Forelimb muscle (tissue), 1 donor: ENCODE data around the gene LRP1. TPM values are rescaled to one million over a fixed set of nuclear protein-coding genes. Genes with fewer than 3 reads are reported as not detected.
A peak's percentile ranks its signal among the peaks of the same experiment; 100 is the strongest.

Source experiments
- DNase-seq: peaks from one replicate; pipeline ENCODE4 v3.0.0-alpha.2; 2013; ENCODE audit warnings: low read depth
- polyA plus RNA-seq: library from polyadenylated mRNA; unstranded; fragments of 120-200 nt; gene quantifications from one replicate; pipeline ENCODE4 v1.2.1, GENCODE V29; 2013; ENCODE audit not compliant: insufficient read length

LRP1 gene
- polyA plus RNA-seq, 1 donor: 95.2 TPM

GRCh38 chr12:57222286-57223190, 94.3 kb downstream of the LRP1 start:
- DNase-seq: no peak

- DNase-seq: no peak
These were observed 95.2 kb downstream of the LRP1 start for GRCh38 chr12:57223191-57224165.

- no peak for DNase-seq
These were observed 96.1 kb downstream of the LRP1 start for GRCh38 chr12:57224278-57224972.

GRCh38 chr12:57224973-57225679, 96.8 kb downstream of the LRP1 start:
- DNase-seq: no peak

- DNase-seq: no peak
These were observed 97.5 kb downstream of the LRP1 start for GRCh38 chr12:57225680-57226210.

GRCh38 chr12:57226588-57227314, 98.5 kb downstream of the LRP1 start:
- DNase-seq: no peak

GRCh38 chr12:57227315-57228115, 99.2 kb downstream of the LRP1 start:
- no peak for DNase-seq

GRCh38 chr12:57229046-57229633, 100.9 kb downstream of the LRP1 start:
- DNase-seq: no peak

GRCh38 chr12:57229634-57230380, 101.5 kb downstream of the LRP1 start, which contains the start of gene SHMT2:
SHMT2 (plus strand) TSS chr12:57229711; CDS start chr12:57229779, 68 bp downstream.
- DNase-seq: peak; percentile 94

- DNase-seq: no peak
These were observed 102.3 kb downstream of the LRP1 start for GRCh38 chr12:57230381-57231155.

- DNase-seq: no peak
These were observed 103.2 kb downstream of the LRP1 start for GRCh38 chr12:57231276-57232021.

- no peak for DNase-seq
These were observed 104.0 kb downstream of the LRP1 start for GRCh38 chr12:57232156-57232756.

- DNase-seq: no peak
These were observed 105.3 kb downstream of the LRP1 start for GRCh38 chr12:57233357-57234232.

- DNase-seq: no peak
These were observed 105.9 kb downstream of the LRP1 start for GRCh38 chr12:57234233-57234570.

GRCh38 chr12:57234571-57235016, 106.3 kb downstream of the LRP1 start:
- no peak for DNase-seq
